ENCODE data around the gene CNGA3. TPM values are rescaled to one million over a fixed set of nuclear protein-coding genes. Genes with fewer than 3 reads are reported as not detected.

CNGA3 gene
- total and polyA plus RNA-seq, 2 donors: 0.05 to 0.09 TPM

DNA sequence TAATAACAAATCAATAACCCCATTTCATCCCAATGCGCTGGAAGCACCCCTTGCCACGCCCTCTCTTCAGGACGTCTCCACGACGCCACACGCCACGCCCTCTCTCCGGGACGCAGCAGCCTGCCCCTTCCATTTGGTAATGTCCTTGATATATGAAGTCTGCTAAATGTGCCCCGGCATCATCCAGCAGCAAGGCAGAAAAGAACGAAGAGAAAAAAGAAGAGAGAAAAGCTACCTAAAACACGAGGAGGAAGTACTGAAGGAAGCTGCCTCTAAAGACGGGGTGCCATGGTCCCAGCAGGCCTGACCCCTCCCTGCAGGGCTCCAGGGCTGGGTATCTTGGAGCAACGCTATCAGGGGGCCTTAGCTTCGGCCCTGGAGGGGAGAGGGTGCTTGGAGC lies 41.8 kb downstream of the CNGA3 start:
- 92% methylated on average over 15 of the region's 15 CpGs for WGBS
- Histone ChIP-seq H3K4me3 (ENCODE audit: low read length in 2 of 2) (no peak overlapping the region), H3K36me3 (ENCODE audit: control insufficient read depth in 2 of 2, insufficient read depth in 2 of 2, low read length in 1 of 2) (no peaks in the 10 kb centered on the region), H3K9me3 (ENCODE audit: control insufficient read depth in 2 of 2, insufficient read depth in 1 of 2, low read length in 1 of 2) (no peaks in the 10 kb centered on the region), H3K27me3 (ENCODE audit: control insufficient read depth in 2 of 2, insufficient read depth in 1 of 2, low read length in 1 of 2) (peaks cover 0 to 5% of the 10 kb centered on the region in 2 donors), H3K4me1 (ENCODE audit: control insufficient read depth in 2 of 2, insufficient read depth in 2 of 2, low read length in 2 of 2) (peaks cover 0 to 2% of the 10 kb centered on the region in 2 donors), H3K27ac (ENCODE audit: low read depth in 1 of 2, low read length in 1 of 2) (no peak overlapping the region)
- no peak for DNase-seq (ENCODE audit: low read depth in 6 of 9, low spot score in 9 of 9)

GRCh38 chr2:98388601-98389250 lies 42.5 kb downstream of the CNGA3 start:
- DNase-seq (ENCODE audit: low read depth in 6 of 9, low spot score in 9 of 9): no peak
- peaks cover 0 to 2% of the 10 kb centered on the region in 2 donors for H3K4me1 ChIP-seq (ENCODE audit: control insufficient read depth in 2 of 2, insufficient read depth in 2 of 2, low read length in 2 of 2)
- H3K27ac ChIP-seq (ENCODE audit: low read depth in 1 of 2, low read length in 1 of 2): no peak overlapping the region
- H3K4me3 ChIP-seq (ENCODE audit: low read length in 2 of 2): no peak overlapping the region
- 96% methylated on average over 17 of the region's 17 CpGs for WGBS
- peaks cover 0 to 2% of the 10 kb centered on the region in 2 donors for H3K27me3 ChIP-seq (ENCODE audit: control insufficient read depth in 2 of 2, insufficient read depth in 1 of 2, low read length in 1 of 2)
- no peaks in the 10 kb centered on the region for H3K36me3 ChIP-seq (ENCODE audit: control insufficient read depth in 2 of 2, insufficient read depth in 2 of 2, low read length in 1 of 2)
- H3K9me3 ChIP-seq (ENCODE audit: control insufficient read depth in 2 of 2, insufficient read depth in 1 of 2, low read length in 1 of 2): no peaks in the 10 kb centered on the region

- Histone ChIP-seq H3K27me3 (ENCODE audit: control insufficient read depth in 2 of 2, insufficient read depth in 1 of 2, low read length in 1 of 2) (peaks cover 0 to 2% of the 10 kb centered on the region in 2 donors), H3K27ac (ENCODE audit: low read depth in 1 of 2, low read length in 1 of 2) (no peak overlapping the region), H3K4me1 (ENCODE audit: control insufficient read depth in 2 of 2, insufficient read depth in 2 of 2, low read length in 2 of 2) (peaks cover 0 to 2% of the 10 kb centered on the region in 2 donors), H3K36me3 (ENCODE audit: control insufficient read depth in 2 of 2, insufficient read depth in 2 of 2, low read length in 1 of 2) (no peaks in the 10 kb centered on the region), H3K4me3 (ENCODE audit: low read length in 2 of 2) (no peak overlapping the region), H3K9me3 (ENCODE audit: control insufficient read depth in 2 of 2, insufficient read depth in 1 of 2, low read length in 1 of 2) (no peaks in the 10 kb centered on the region)
- WGBS: 94% methylated on average over 4 of the region's 4 CpGs
- no peak for DNase-seq (ENCODE audit: low read depth in 6 of 9, low spot score in 9 of 9)
Observed at GRCh38 chr2:98389251-98389605, 43.0 kb downstream of the CNGA3 start.

- Histone ChIP-seq H3K36me3 (ENCODE audit: control insufficient read depth in 2 of 2, insufficient read depth in 2 of 2, low read length in 1 of 2) (no peaks in the 10 kb centered on the region), H3K9me3 (ENCODE audit: control insufficient read depth in 2 of 2, insufficient read depth in 1 of 2, low read length in 1 of 2) (no peaks in the 10 kb centered on the region), H3K4me3 (ENCODE audit: low read length in 2 of 2) (no peak overlapping the region), H3K27me3 (ENCODE audit: control insufficient read depth in 2 of 2, insufficient read depth in 1 of 2, low read length in 1 of 2) (no peaks in the 10 kb centered on the region), H3K4me1 (ENCODE audit: control insufficient read depth in 2 of 2, insufficient read depth in 2 of 2, low read length in 2 of 2) (no peaks in the 10 kb centered on the region), H3K27ac (ENCODE audit: low read depth in 1 of 2, low read length in 1 of 2) (no peak overlapping the region)
- no peak for DNase-seq (ENCODE audit: low read depth in 6 of 9, low spot score in 9 of 9)
- 92% methylated on average over 19 of the region's 19 CpGs for WGBS
Observed at GRCh38 chr2:98390571-98391476, 44.6 kb downstream of the CNGA3 start.

GRCh38 chr2:98391581-98392270 lies 45.5 kb downstream of the CNGA3 start:
- no peak for DNase-seq (ENCODE audit: low read depth in 6 of 9, low spot score in 9 of 9)
- H3K4me1 ChIP-seq (ENCODE audit: control insufficient read depth in 2 of 2, insufficient read depth in 2 of 2, low read length in 2 of 2): no peaks in the 10 kb centered on the region
- no peak overlapping the region for H3K27ac ChIP-seq (ENCODE audit: low read depth in 1 of 2, low read length in 1 of 2)
- peaks cover 0 to 2% of the 10 kb centered on the region in 2 donors for H3K27me3 ChIP-seq (ENCODE audit: control insufficient read depth in 2 of 2, insufficient read depth in 1 of 2, low read length in 1 of 2)
- no peak overlapping the region for H3K4me3 ChIP-seq (ENCODE audit: low read length in 2 of 2)
- no peaks in the 10 kb centered on the region for H3K36me3 ChIP-seq (ENCODE audit: control insufficient read depth in 2 of 2, insufficient read depth in 2 of 2, low read length in 1 of 2)
- 97% methylated on average over 18 of the region's 18 CpGs for WGBS
- H3K9me3 ChIP-seq (ENCODE audit: control insufficient read depth in 2 of 2, insufficient read depth in 1 of 2, low read length in 1 of 2): no peaks in the 10 kb centered on the region

DNA sequence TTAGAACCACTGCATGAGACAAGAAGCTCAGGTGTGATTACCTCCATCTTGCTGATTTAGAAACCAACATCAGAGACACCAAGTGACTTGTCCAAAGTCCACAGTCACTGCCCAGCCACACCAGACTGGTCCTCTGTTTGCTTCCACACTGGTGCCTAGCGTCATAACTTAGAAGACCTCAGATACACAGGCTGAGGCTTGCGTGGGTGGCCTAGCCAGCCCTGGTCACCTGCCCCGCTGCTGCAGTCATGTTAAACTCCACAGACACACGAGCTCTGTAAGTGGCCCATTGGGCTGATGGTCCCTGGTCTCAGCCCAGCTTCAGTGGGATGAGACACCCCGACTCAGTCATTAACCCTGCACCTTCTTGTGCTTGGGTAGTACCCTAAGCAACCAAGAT lies 47.1 kb downstream of the CNGA3 start:
- H3K27ac ChIP-seq (ENCODE audit: low read depth in 1 of 2, low read length in 1 of 2): no peak overlapping the region
- peaks cover 0 to 4% of the 10 kb centered on the region in 2 donors for H3K27me3 ChIP-seq (ENCODE audit: control insufficient read depth in 2 of 2, insufficient read depth in 1 of 2, low read length in 1 of 2)
- no peak overlapping the region for H3K4me3 ChIP-seq (ENCODE audit: low read length in 2 of 2)
- no peaks in the 10 kb centered on the region for H3K36me3 ChIP-seq (ENCODE audit: control insufficient read depth in 2 of 2, insufficient read depth in 2 of 2, low read length in 1 of 2)
- no peak for DNase-seq (ENCODE audit: low read depth in 6 of 9, low spot score in 9 of 9)
- no peaks in the 10 kb centered on the region for H3K4me1 ChIP-seq (ENCODE audit: control insufficient read depth in 2 of 2, insufficient read depth in 2 of 2, low read length in 2 of 2)
- 92% methylated on average over 5 of the region's 5 CpGs for WGBS
- no peaks in the 10 kb centered on the region for H3K9me3 ChIP-seq (ENCODE audit: control insufficient read depth in 2 of 2, insufficient read depth in 1 of 2, low read length in 1 of 2)

DNA sequence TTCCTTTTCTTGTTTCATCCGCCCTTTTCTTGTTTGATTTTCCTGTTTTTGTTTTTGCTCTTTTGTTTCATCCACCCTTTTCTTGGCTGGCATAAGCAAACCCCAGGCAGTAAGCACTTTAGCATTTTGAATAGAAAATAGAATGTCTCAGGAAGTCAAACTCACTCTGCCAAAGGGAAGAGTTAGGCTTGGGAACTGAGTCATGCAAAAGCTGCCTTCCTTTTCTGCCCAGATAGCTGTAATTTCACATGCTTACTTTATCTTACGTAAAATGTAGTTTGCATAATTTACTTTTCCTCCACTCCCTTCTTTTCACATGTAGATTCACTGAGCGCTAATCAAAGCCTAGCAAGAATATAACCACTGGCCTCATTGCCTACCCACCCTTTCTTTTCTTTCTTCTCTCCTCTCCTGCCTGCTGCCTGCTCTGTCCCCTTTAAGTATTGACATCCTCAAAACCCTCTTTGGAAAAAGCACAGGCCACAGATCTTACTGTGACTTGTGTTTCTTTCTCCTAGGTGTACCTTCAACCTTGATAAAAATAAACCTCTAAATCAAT lies 48.4 kb downstream of the CNGA3 start:
- Histone ChIP-seq H3K27ac (ENCODE audit: low read depth in 1 of 2, low read length in 1 of 2) (no peak overlapping the region), H3K4me3 (ENCODE audit: low read length in 2 of 2) (no peak overlapping the region), H3K36me3 (ENCODE audit: control insufficient read depth in 2 of 2, insufficient read depth in 2 of 2, low read length in 1 of 2) (no peaks in the 10 kb centered on the region), H3K9me3 (ENCODE audit: control insufficient read depth in 2 of 2, insufficient read depth in 1 of 2, low read length in 1 of 2) (no peaks in the 10 kb centered on the region), H3K4me1 (ENCODE audit: control insufficient read depth in 2 of 2, insufficient read depth in 2 of 2, low read length in 2 of 2) (no peaks in the 10 kb centered on the region), H3K27me3 (ENCODE audit: control insufficient read depth in 2 of 2, insufficient read depth in 1 of 2, low read length in 1 of 2) (peaks cover 0 to 4% of the 10 kb centered on the region in 2 donors)
- no peak for DNase-seq (ENCODE audit: low read depth in 6 of 9, low spot score in 9 of 9)
- WGBS: 97% methylated on average over 3 of the region's 3 CpGs

DNA sequence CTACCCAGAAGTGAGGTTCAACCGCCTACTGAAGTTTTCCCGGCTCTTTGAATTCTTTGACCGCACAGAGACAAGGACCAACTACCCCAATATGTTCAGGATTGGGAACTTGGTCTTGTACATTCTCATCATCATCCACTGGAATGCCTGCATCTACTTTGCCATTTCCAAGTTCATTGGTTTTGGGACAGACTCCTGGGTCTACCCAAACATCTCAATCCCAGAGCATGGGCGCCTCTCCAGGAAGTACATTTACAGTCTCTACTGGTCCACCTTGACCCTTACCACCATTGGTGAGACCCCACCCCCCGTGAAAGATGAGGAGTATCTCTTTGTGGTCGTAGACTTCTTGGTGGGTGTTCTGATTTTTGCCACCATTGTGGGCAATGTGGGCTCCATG lies 49.7 kb downstream of the CNGA3 start:
- no peak for DNase-seq (ENCODE audit: low read depth in 6 of 9, low spot score in 9 of 9)

More for the DNA sequence above, 49.7 kb downstream of the CNGA3 start:
- Histone ChIP-seq H3K4me1 (ENCODE audit: control insufficient read depth in 2 of 2, insufficient read depth in 2 of 2, low read length in 2 of 2) (no peaks in the 10 kb centered on the region), H3K27me3 (ENCODE audit: control insufficient read depth in 2 of 2, insufficient read depth in 1 of 2, low read length in 1 of 2) (peaks cover 0 to 8% of the 10 kb centered on the region in 2 donors), H3K36me3 (ENCODE audit: control insufficient read depth in 2 of 2, insufficient read depth in 2 of 2, low read length in 1 of 2) (no peaks in the 10 kb centered on the region), H3K27ac (ENCODE audit: low read depth in 1 of 2, low read length in 1 of 2) (no peak overlapping the region), H3K9me3 (ENCODE audit: control insufficient read depth in 2 of 2, insufficient read depth in 1 of 2, low read length in 1 of 2) (no peaks in the 10 kb centered on the region), H3K4me3 (ENCODE audit: low read length in 2 of 2) (no peak overlapping the region)
- 97% methylated on average over 6 of the region's 6 CpGs for WGBS

Measured in thymus (tissue), 11 donors.